CD1c-positive myeloid dendritic cell (primary cell): ENCODE measurements around the gene CCDC175.

Source experiments
- DNase-seq: peaks from one replicate; pipeline ENCODE4 v3.0.0-alpha.2; 2016; ENCODE audit errors: extremely low spot score

CCDC175 gene

GRCh38 chr14:59482541-59483331, 93.9 kb downstream of the CCDC175 start:
- no peak for DNase-seq

GRCh38 chr14:59481871-59482540, 94.6 kb downstream of the CCDC175 start:
- DNase-seq, result peak; percentile 36

GRCh38 chr14:59481407-59481806, 95.2 kb downstream of the CCDC175 start:
- no peak for DNase-seq

DNA sequence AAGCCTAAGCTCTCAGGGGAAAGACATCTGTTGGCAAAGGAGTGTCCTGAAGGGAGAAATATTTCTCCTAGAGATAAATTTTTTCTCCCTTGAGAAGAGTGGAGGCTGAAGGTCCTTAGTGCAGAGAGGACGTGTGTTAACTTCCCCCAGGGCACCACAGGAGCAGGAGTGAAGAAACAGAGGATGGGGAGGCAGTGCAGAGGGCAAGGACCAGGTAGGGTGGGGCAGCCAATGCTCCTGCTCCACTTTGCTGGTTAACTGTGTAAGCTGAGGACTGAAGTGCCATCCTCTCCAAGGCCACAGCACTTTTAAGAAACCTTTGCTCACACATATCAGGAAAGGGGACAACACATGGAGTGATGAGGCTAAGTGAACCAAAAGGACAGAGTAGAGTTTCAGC, 96.4 kb downstream of the CCDC175 start:
- DNase-seq, result no peak

- no peak for DNase-seq
Measured at GRCh38 chr14:59478540-59478939, 98.1 kb downstream of the CCDC175 start.

GRCh38 chr14:59475709-59476108, 100.9 kb downstream of the CCDC175 start:
- no peak for DNase-seq

- DNase-seq, result no peak
Measured at GRCh38 chr14:59474172-59474571, 102.4 kb downstream of the CCDC175 start.

- no peak for DNase-seq
Measured at GRCh38 chr14:59465316-59466135, 111.1 kb downstream of the CCDC175 start, which contains the start of gene GPR135. Gene GPR135 (minus strand): TSS chr14:59465380. CDS start chr14:59465226, 154 bp downstream.

DNA sequence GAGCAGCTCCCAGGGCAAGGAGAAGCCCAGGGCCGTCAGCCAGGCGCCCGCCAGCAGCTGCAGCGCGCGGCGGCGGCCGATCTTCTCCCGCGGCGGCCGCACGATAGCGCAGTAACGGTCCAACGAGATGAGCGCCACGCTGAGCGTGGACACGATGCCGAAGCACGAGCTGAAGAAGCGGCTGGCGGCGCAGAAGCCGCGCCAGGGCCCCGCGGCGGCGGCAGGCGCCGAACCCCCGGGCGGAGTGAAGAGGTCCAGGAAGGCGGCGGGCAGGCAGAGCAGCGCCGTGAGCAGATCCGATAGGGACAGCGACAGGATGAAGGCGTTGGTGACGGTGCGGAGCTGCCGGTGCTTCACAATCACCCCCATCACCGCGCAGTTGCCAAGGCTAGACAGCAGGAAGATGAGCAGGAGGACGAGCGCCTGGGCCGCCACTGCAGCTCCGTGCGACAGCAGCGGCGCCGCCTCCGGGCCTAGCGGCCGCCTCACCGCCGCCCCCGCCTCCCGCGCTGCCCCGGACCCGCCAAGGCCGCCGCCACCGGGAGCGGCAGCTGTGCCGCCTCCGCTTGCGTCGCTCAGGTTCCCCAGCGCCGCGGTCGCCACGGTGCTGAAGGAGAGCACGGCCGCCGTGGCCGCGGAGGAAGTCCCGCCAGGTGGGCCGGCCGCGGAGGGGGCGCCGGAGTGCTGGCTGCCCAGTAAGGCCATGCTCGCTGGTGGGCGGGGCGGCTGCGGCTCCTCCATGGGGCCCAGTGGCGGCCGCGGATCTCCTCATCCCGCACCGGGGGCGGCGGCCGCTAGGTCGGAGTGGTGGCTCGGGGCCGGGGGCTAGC, 111.9 kb downstream of the CCDC175 start:
- DNase-seq, result peak; percentile 66

DNA sequence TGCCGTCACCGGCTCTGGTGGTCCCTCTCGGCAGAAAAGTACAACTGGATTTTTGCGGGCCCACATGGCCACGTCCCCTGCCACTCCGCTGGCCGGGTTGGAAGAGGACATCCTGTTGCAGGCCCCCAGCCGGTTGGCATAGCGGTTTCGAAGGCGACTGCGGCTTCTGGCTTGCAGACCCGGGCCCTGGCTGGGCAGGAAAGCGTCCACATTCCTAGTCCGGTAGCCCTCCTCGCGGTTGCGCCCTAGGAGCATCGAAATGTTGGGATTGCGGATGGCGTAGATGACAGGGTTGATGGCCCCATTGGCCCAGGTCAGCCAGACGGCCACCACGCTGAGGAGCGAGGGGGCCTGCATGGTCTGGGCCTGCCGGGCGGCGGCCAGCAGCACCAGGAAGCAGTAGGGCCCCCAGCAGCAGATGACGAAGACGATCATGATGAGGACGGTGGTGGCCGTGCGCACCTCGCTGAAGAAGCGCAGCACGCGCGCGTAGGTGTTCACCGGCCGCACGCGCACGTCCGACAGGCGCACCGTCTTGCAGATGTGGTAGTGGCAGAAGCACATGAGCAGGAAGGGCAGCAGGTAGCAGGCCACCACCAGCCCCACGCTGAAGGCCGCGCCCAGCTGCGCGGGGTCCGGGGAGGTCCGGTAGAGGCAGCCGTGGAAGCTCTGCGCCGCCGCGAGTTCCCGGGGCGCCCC, 112.7 kb downstream of the CCDC175 start:
- no peak for DNase-seq

DNA sequence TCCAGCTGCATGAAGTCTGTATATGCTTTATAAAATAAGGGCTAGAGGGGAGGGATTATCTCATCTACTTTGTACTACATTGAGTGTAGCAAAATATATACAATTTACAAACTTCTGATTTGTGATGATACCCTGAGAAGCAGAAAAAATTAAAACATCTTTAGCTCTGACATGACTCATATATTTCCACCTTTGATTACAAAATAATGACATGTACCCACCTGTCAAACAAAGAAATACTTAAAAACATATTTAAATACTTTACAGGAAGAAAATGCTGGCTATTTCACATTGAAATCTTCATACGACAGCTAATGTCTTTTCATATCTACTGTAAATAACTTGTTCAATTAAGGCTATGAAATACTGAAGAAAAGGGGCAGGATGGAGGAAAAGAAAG, 114.7 kb downstream of the CCDC175 start:
- no peak for DNase-seq

- no peak for DNase-seq
Measured at GRCh38 chr14:59460378-59460777, 116.2 kb downstream of the CCDC175 start.

- DNase-seq, result no peak
Measured at GRCh38 chr14:59458486-59458885, 118.1 kb downstream of the CCDC175 start.

- no peak for DNase-seq
Measured at GRCh38 chr14:59455411-59455810, 121.2 kb downstream of the CCDC175 start.
